ENCODE results near the gene CTNS. TPM values are rescaled to one million over a fixed set of nuclear protein-coding genes. Genes with fewer than 3 reads are reported as not detected.

Gene CTNS
- total RNA-seq, 2 experiments from 2014 or later: 3.3 to 4.9 TPM

GRCh38 chr17:3635474-3636153 lies 946 bp upstream of the CTNS start:
- Mint-ChIP-seq H3K4me3 (peak overlapping the region; percentile 98), H3K4me1 (ENCODE audit: low read depth) (peaks cover 21% of the 10 kb centered on the region), H3K27me3 (no peaks in the 10 kb centered on the region), H3K9me3 (no peaks in the 10 kb centered on the region), H3K36me3 (ENCODE audit: low read depth) (peaks cover 18% of the 10 kb centered on the region), H3K27ac (peak overlapping the region; percentile 99)
- ATAC-seq (ENCODE audit: poor library complexity) (peak; percentile 15), DNase-seq (peak in 1 of 14 experiments; percentile 2)
- TF ChIP-seq CTCF (IDR thresholded peaks at IDR 0.05): no peak
- CTCF ChIA-PET: interaction anchor here (1.1 to 1.3 kb wide), 4 partner anchors 14 to 587 kb away, joined by 3 to 6 read pairs (median 4); partner anchors contain the start of gene NCBP3
- POLR2A ChIA-PET: interaction anchor here (1.0 to 2.3 kb wide), 11 partner anchors 8 to 925 kb away, joined by 3 to 17 read pairs (median 8); partner anchors contain the start of genes CYB5D2, EMC6, NCBP3 and P2RX5
- H3K36me3 ChIP-seq (ENCODE audit: insufficient read depth, low read length): no peaks in the 10 kb centered on the region
- no peaks in the 10 kb centered on the region for H3K27me3 ChIP-seq (ENCODE audit: control insufficient read depth in 1 of 2, insufficient read depth in 2 of 2, low read length in 2 of 2)
- H3K27ac ChIP-seq (ENCODE audit: low read depth in 1 of 2, low read length in 2 of 2): peak overlapping the region in 1 of 2 donors; percentile 93
- H3K4me3 ChIP-seq (ENCODE audit: low read length): peak overlapping the region; percentile 80
- H3K9me3 ChIP-seq (ENCODE audit: control insufficient read depth in 1 of 2, insufficient read depth in 1 of 2, low read length in 2 of 2): no peaks in the 10 kb centered on the region
- intact Hi-C loops (cut with DNase I, micrococcal nuclease): loop anchor here (1.0 to 10.0 kb wide), 4 partner anchors 33 to 921 kb away; partner anchors contain the start of genes CLUH (in 1 of the 2), EMC6 (in 1 of the 2), NCBP3 (in 1 of the 2) and TAX1BP3 (in 1 of the 2)
- peaks cover 27% of the 10 kb centered on the region for H3K4me1 ChIP-seq (ENCODE audit: insufficient read depth, low read length)

- intact Hi-C loops (cut with DNase I, micrococcal nuclease): loop anchor here (1.0 to 10.0 kb wide), 4 partner anchors 31 to 922 kb away; partner anchors contain the start of genes EMC6 (in 2 of the 2), TAX1BP3 (in 2 of the 2), CLUH (in 1 of the 2) and NCBP3 (in 1 of the 2)
- Histone ChIP-seq H3K4me1 (ENCODE audit: insufficient read depth, low read length) (peaks cover 27% of the 10 kb centered on the region), H3K27me3 (ENCODE audit: control insufficient read depth in 1 of 2, insufficient read depth in 2 of 2, low read length in 2 of 2) (no peaks in the 10 kb centered on the region), H3K36me3 (ENCODE audit: insufficient read depth, low read length) (no peaks in the 10 kb centered on the region), H3K4me3 (ENCODE audit: low read length) (peak overlapping the region; percentile 80), H3K27ac (ENCODE audit: low read depth in 1 of 2, low read length in 2 of 2) (peak overlapping the region; percentile 93 to 99), H3K9me3 (ENCODE audit: control insufficient read depth in 1 of 2, insufficient read depth in 1 of 2, low read length in 2 of 2) (no peaks in the 10 kb centered on the region)
- DNase-seq: peak in 4 of 14 experiments; percentile 8 to 44 (median 10)
- Mint-ChIP-seq H3K4me3 (peak overlapping the region; percentile 85), H3K9me3 (no peaks in the 10 kb centered on the region), H3K27ac (peak overlapping the region; percentile 99), H3K4me1 (ENCODE audit: low read depth) (peaks cover 21% of the 10 kb centered on the region), H3K27me3 (no peaks in the 10 kb centered on the region), H3K36me3 (ENCODE audit: low read depth) (peaks cover 12% of the 10 kb centered on the region)
- ChIA-PET POLR2A (interaction anchor here (0.7 to 2.3 kb wide), 12 partner anchors 9 to 1306 kb away, joined by 3 to 17 read pairs (median 7); partner anchors contain the start of genes CYB5D2, EMC6, METTL16 and NCBP3), CTCF (interaction anchor here (1.0 to 1.2 kb wide), 3 partner anchors 46 to 209 kb away, joined by 3 to 6 read pairs (median 3); partner anchors contain the start of gene NCBP3)
- ATAC-seq (ENCODE audit: poor library complexity): no peak
- no peak for TF ChIP-seq CTCF (IDR thresholded peaks at IDR 0.05)
Measured at GRCh38 chr17:3636908-3637373, 381 bp downstream of the CTNS start.

DNA sequence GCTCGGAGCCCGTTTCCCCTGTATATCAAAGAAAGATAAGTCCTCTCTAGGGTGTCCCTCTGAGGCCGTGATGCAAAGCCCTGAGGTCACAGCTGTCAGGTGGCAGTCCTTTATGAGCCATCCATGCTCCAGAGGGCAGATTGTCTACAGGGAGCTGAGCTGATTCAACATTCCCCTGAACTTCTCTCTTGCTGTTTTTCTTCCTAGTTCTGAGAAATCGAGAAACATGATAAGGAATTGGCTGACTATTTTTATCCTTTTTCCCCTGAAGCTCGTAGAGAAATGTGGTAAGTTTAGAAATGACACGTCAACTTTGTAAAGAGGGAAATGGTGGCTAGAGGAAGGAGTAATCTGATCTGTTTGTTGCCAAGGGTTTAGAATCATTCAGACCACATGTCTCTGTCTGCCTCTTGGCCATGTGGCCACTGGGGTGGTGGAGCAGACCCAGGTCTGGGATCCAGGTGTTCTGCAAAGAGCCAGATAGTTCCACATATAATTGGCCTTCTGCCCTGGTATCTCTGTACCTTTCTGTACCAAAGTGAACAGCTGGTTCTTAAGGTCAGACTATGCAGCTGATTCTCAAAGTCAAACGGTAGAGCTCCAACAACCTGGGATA lies 3.5 kb downstream of the CTNS start:
- Mint-ChIP-seq H3K27me3 (no peaks in the 10 kb centered on the region), H3K4me1 (ENCODE audit: low read depth) (peaks cover 15% of the 10 kb centered on the region), H3K36me3 (ENCODE audit: low read depth) (peaks cover 15% of the 10 kb centered on the region), H3K9me3 (no peaks in the 10 kb centered on the region), H3K4me3 (peak overlapping the region; percentile 34), H3K27ac (no peak overlapping the region)
- POLR2A ChIA-PET: no interaction called here
- Histone ChIP-seq H3K4me3 (ENCODE audit: low read length) (no peak overlapping the region), H3K27ac (ENCODE audit: low read depth in 1 of 2, low read length in 2 of 2) (no peak overlapping the region), H3K36me3 (ENCODE audit: insufficient read depth, low read length) (no peaks in the 10 kb centered on the region), H3K4me1 (ENCODE audit: insufficient read depth, low read length) (peaks cover 18% of the 10 kb centered on the region), H3K27me3 (ENCODE audit: control insufficient read depth in 1 of 2, insufficient read depth in 2 of 2, low read length in 2 of 2) (no peaks in the 10 kb centered on the region), H3K9me3 (ENCODE audit: control insufficient read depth in 1 of 2, insufficient read depth in 1 of 2, low read length in 2 of 2) (no peaks in the 10 kb centered on the region)
- ATAC-seq (ENCODE audit: poor library complexity): no peak
- CTCF ChIA-PET: no interaction called here
- TF ChIP-seq CTCF (IDR thresholded peaks at IDR 0.05): no peak
- intact Hi-C loops (cut with DNase I, micrococcal nuclease): loop anchor here in 1 of 2 experiments (10.0 kb wide), 2 partner anchors 815 to 925 kb away; partner anchors contain the start of gene CLUH
- peak in 2 of 14 experiments; percentile 32 to 45 for DNase-seq
